WERI-Rb-1 (cell line): ENCODE measurements around the gene SLC25A1.

Source experiments
- DNase-seq: peaks from one replicate; pipeline ENCODE4 v3.0.0-alpha.2; 2020
- H3K27ac ChIP-seq: fragments of 250-450 bp; sonication (Bioruptor Pico); 2 replicates; pipeline ENCODE4 v1.5.1; 2020; ENCODE audit warnings: mild to moderate bottlenecking, moderate library complexity
- H3K27me3 ChIP-seq: fragments of 250-450 bp; sonication (Bioruptor Pico); 2 replicates; pipeline ENCODE4 v1.5.1; 2021; ENCODE audit warnings: mild to moderate bottlenecking, low read depth, moderate library complexity; ENCODE audit not compliant: insufficient read depth, severe bottlenecking
- H3K36me3 ChIP-seq: fragments of 250-450 bp; sonication (Bioruptor Pico); 2 replicates; pipeline ENCODE4 v1.5.1; 2020; ENCODE audit warnings: mild to moderate bottlenecking, moderate library complexity
- H3K4me3 ChIP-seq: 2 replicates; pipeline ENCODE4 v1.5.1; 2011; ENCODE audit warnings: low read depth, mild to moderate bottlenecking, control low read depth, low read length
- H3K9me3 ChIP-seq: fragments of 250-450 bp; sonication (Bioruptor Pico); 2 replicates; pipeline ENCODE4 v1.5.1; 2021; ENCODE audit warnings: mild to moderate bottlenecking, moderate library complexity; ENCODE audit not compliant: severe bottlenecking
- CTCF ChIP-seq: IDR thresholded peaks from 2 replicates; pipeline ENCODE4 v1.5.1; 2011; ENCODE audit warnings: low read depth, mild to moderate bottlenecking, control low read depth, inconsistent platforms, low read length

Gene SLC25A1

DNA sequence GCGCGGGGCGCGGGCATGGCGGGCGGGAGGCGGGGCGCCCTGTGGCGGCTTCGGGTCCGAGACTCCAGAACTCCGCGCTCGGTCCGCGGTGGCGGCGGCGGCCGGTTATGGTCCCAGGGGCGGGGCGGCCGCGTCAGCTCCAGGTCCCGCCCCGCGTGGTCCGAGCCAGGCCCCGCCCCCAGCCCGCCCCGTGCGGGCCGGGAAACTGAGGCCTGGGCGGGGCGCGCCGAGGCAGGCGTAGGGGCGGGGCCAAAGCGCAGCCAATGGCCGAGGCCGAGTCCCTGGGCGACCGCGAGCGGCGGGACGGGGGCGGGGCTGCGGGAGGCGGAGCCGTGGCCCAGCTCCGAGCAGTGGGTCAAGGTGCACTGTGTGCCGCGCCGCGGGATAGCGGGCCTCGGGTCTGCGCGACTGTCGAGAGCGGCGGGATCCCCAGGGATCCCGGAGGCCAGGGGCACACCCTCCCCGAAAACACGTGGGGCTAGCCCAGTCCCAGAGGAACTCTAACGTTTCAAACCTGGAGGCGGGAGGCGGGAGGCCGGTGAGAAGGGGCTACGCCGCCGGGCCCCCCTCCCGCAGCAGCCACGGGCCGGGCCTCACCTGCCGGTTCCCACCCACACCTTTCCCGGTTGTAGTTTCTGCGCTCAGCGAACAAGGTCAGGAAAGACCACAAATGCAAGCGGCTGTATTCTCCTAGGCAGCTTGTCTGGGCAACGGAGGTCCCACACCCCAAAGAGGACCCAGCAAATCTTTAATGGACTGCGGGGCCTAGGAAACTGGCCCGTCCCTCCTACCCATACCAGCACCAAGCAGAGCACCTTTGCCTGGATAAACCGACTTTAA is at the start of gene SLC25A1:
Gene SLC25A1 (minus strand): TSS at position 80 of the 840 bp plus-strand sequence. CDS start 63 bp downstream, at position 17.
- H3K27me3 ChIP-seq: no peaks in the 10 kb centered on the region
- peak within 1 kb of the TSS; percentile 86 for H3K27ac ChIP-seq
- peak within 1 kb of the TSS; percentile 79 for H3K4me3 ChIP-seq
- H3K36me3 ChIP-seq: peaks cover 14% of the 10 kb centered on the region; the same call in 1 of the 2 replicates
- no peak for TF ChIP-seq CTCF
- DNase-seq: peak; percentile 89
- no peaks in the 10 kb centered on the region for H3K9me3 ChIP-seq

GRCh38 chr22:19228179-19228578 is 49.6 kb upstream of the SLC25A1 start:
- no peak overlapping the region for H3K4me3 ChIP-seq
- peaks cover 6% of the 10 kb centered on the region for H3K36me3 ChIP-seq
- no peak overlapping the region for H3K27ac ChIP-seq
- H3K9me3 ChIP-seq: no peaks in the 10 kb centered on the region
- no peak for DNase-seq
- H3K27me3 ChIP-seq: no peaks in the 10 kb centered on the region
- TF ChIP-seq CTCF: no peak

DNA sequence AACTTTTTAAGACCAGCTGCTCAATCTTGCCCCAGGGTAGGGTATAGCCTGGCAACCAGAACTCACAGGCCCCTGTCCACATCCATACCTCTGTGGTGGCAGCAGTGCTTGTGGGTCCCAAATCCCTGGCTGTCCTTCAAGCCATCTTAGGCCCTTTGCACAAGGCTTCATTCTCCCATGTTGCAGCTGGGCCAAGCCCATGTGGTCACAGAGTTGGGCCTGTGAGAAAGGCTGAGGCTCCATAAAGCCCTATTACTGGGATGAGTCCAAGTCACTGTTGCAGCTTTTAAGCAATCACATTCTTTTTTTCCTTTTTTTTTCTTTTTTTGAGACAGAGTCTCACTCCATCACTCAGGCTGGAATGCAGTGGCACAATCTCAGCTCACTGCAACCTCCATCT is 47.9 kb upstream of the SLC25A1 start:
- Histone ChIP-seq H3K4me3 (no peak overlapping the region), H3K36me3 (peaks cover 8% of the 10 kb centered on the region), H3K27ac (no peak overlapping the region), H3K27me3 (no peaks in the 10 kb centered on the region), H3K9me3 (no peaks in the 10 kb centered on the region)
- DNase-seq: no peak
- no peak for TF ChIP-seq CTCF

- Histone ChIP-seq H3K36me3 (peaks cover 8% of the 10 kb centered on the region), H3K27ac (no peak overlapping the region), H3K27me3 (no peaks in the 10 kb centered on the region), H3K4me3 (no peak overlapping the region), H3K9me3 (no peaks in the 10 kb centered on the region)
- no peak for TF ChIP-seq CTCF
- DNase-seq: no peak
Measured at GRCh38 chr22:19225560-19225959, 47.0 kb upstream of the SLC25A1 start.

GRCh38 chr22:19224985-19225384 is 46.4 kb upstream of the SLC25A1 start:
- peaks cover 8% of the 10 kb centered on the region for H3K36me3 ChIP-seq
- H3K4me3 ChIP-seq: no peak overlapping the region
- DNase-seq: no peak
- no peak overlapping the region for H3K27ac ChIP-seq
- H3K27me3 ChIP-seq: no peaks in the 10 kb centered on the region
- no peak for TF ChIP-seq CTCF
- no peaks in the 10 kb centered on the region for H3K9me3 ChIP-seq
